Measurements from ENCODE around the gene HINT3.
"Not testable (repeated sequence)": the region's sequence is repeated elsewhere in the genome, so short reads cannot be mapped to it uniquely, and the experiment has no call there.

The HINT3 gene

DNA sequence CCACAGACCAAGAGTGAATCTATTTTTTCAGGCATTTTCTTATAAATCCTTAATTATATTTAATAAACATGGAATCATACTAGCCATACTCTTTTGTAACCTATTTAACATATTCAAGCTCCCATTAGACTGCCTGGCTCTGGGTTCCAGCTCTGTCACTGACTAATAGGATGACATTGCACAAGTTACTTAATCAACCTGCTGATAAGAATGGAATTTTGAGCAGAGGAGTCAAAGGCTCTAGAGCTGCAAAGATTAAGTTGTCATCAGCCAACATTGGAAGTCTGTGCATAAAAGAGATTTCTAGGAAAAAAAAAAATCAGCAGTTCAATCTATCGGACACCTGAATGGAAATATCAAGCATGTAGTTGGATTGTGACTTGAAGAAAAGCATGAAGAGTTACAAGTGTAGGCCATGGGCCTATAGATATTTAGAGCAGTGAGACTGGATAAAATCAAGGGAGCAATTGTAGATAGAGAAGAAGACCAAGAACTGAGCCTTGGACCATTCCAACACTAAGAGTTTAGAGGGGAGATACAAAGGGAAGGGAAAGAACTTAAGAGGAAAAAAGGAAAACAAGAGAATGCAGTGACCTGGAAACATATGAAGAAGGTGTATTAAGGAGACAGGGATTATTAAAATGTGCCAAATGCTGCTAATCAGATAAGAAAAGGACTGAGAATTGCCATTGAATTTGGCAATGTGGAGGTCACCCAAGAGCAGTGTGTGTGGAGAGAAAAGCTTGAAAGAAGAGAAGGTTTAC lies 11.0 kb upstream of the HINT3 start:
- no peaks in the 10 kb centered on the region for H3K36me3 Mint-ChIP-seq (ENCODE audit: low read depth)
- H3K9me3 Mint-ChIP-seq = no peaks in the 10 kb centered on the region
- H3K27me3 Mint-ChIP-seq = no peaks in the 10 kb centered on the region
- no peak overlapping the region for H3K4me3 Mint-ChIP-seq
- H3K27ac Mint-ChIP-seq = no peak overlapping the region
- intact Hi-C loops (cut with micrococcal nuclease) = no loop called here
- peaks cover 39% of the 10 kb centered on the region for H3K4me1 Mint-ChIP-seq (ENCODE audit: low read depth)

DNA sequence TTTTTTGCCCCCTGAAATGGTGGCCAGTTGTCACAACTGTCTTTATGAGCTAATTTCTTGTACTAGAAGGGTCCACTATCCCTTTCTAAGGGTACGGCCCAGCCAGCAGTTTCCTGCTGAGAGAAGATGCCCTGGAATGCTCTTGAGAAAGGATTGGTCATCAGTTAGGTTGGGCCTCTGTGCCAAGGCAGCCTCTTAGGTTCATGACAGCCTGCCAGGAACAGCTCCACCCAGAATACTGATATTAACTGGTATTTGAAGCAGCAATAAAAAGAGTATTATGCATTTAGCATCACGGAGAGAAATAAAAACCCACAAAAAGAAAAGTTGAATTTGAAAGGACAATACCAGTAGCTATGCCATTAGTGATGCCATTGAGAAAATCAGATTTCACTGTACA lies 9.0 kb upstream of the HINT3 start:
- Mint-ChIP-seq H3K36me3 (ENCODE audit: low read depth) (no peaks in the 10 kb centered on the region), H3K27me3 (no peaks in the 10 kb centered on the region), H3K9me3 (no peaks in the 10 kb centered on the region), H3K27ac (no peak overlapping the region), H3K4me3 (no peak overlapping the region), H3K4me1 (ENCODE audit: low read depth) (peaks cover 36% of the 10 kb centered on the region)
- intact Hi-C loops (cut with micrococcal nuclease) = no loop called here

DNA sequence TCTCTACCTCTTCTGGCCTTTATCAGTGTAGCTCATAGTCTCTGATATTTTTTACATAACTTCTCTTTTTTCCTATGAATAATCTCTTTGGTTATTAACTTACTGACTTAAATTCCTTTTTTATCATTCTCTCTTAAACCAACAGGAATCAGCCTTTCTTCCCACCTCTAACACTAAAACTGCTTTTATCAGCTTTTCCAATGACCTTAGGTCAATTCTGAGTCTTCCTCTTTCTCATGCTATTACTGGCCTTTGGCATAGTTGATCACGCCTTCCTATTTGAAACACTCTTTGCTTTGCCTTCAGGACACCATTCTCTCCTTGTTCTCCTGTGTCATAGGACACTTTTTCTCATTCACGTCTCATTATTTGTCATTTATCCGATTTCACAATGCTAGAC lies 8.1 kb upstream of the HINT3 start:
- no peaks in the 10 kb centered on the region for H3K9me3 Mint-ChIP-seq

DNA sequence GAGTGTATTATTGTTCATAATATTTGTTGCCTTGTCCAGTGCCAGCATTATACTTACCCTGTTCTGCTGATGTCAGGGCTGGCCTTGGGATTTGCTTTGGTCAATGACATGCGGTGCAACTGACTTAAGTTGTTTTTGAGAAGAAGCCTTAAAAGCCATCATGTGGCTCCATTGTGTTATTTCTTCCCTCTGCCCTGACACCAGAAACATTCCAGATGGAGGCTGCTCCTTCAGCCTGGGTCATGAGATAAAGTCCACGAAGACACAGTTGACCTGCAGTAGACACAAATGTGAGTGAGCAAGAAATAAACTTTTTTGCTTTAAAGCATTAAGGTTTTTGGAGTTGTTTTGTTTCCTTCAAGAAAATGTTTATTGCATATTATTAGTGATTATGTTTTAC lies 7.5 kb upstream of the HINT3 start:
- H3K4me1 Mint-ChIP-seq (ENCODE audit: low read depth) = peaks cover 24% of the 10 kb centered on the region
- H3K4me3 Mint-ChIP-seq = no peak overlapping the region
- H3K27me3 Mint-ChIP-seq = no peaks in the 10 kb centered on the region
- H3K9me3 Mint-ChIP-seq = no peaks in the 10 kb centered on the region
- intact Hi-C loops (cut with micrococcal nuclease) = no loop called here
- H3K27ac Mint-ChIP-seq = no peak overlapping the region
- H3K36me3 Mint-ChIP-seq (ENCODE audit: low read depth) = no peaks in the 10 kb centered on the region

More for the DNA sequence above, 8.1 kb upstream of the HINT3 start:
- H3K27ac Mint-ChIP-seq = no peak overlapping the region
- no peak overlapping the region for H3K4me3 Mint-ChIP-seq
- H3K4me1 Mint-ChIP-seq (ENCODE audit: low read depth) = peaks cover 30% of the 10 kb centered on the region
- intact Hi-C loops (cut with micrococcal nuclease) = no loop called here
- no peaks in the 10 kb centered on the region for H3K36me3 Mint-ChIP-seq (ENCODE audit: low read depth)
- no peaks in the 10 kb centered on the region for H3K27me3 Mint-ChIP-seq

DNA sequence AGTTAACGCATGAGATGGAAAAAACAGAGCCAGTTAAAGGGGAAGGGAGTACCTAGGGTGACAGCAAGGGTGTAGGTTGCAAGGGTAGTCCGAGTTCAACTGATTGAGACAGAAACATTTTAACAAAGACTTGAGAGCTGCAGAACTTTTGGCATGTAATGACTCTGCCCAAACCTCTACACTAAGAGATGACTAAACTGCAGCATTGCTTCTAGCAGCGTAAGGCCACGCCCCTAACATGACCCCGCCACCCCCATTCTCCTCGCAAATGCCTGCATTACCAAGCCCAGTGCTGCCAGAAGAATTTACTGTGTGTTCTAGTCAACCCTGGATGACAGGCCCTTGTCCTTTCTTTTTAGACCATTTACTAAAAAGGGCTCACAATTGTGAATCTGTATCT lies 6.3 kb upstream of the HINT3 start:
- no peak overlapping the region for H3K27ac Mint-ChIP-seq
- peaks cover 20% of the 10 kb centered on the region for H3K4me1 Mint-ChIP-seq (ENCODE audit: low read depth)
- no peaks in the 10 kb centered on the region for H3K27me3 Mint-ChIP-seq
- intact Hi-C loops (cut with micrococcal nuclease) = no loop called here
- no peak overlapping the region for H3K4me3 Mint-ChIP-seq
- no peaks in the 10 kb centered on the region for H3K36me3 Mint-ChIP-seq (ENCODE audit: low read depth)
- H3K9me3 Mint-ChIP-seq = no peaks in the 10 kb centered on the region

DNA sequence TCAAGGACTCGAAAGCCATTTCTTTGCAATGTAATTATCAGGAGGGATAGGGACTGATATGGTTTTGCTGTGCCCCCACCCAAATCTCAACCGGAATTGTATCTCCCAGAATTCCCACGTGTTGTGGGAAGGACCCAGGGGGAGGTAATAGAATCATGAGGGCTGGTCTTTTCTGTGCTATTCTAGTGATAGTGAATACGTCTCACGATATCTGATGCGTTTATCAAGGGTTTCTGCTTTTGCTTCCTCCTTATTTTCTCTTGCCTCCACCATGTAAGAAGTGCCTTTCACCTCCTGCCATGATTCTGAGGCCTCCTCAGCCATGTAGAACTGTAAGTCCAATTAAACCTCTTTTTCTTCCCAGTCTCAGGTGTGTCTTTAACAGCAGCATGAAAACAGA lies 5.9 kb upstream of the HINT3 start:
- H3K4me3 Mint-ChIP-seq; intact Hi-C loops (cut with micrococcal nuclease); H3K27me3 Mint-ChIP-seq; H3K36me3 Mint-ChIP-seq (ENCODE audit: low read depth); H3K9me3 Mint-ChIP-seq; H3K27ac Mint-ChIP-seq: not testable (repeated sequence)
- H3K4me1 Mint-ChIP-seq (ENCODE audit: low read depth) = peaks cover 17% of the 10 kb centered on the region

DNA sequence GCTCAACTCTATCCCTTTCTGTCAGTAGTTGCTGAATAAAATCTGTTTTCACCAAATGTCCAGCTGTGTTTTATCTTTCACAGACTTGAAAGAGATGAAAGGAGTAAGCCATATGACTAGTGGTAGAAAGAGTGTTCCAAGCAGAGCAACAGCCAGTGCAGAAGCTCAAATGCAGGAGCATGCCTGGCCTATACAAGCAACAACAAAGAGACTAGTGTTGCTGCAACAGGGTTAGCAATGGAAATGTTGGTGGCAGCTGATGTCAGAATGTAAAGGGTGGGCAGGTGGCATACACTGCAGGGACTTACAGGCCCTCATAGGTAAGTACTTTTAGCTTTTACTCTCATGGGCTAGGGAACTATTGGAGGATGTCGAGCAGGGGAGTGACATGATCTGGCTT lies 5.2 kb upstream of the HINT3 start:
- no peaks in the 10 kb centered on the region for H3K9me3 Mint-ChIP-seq
- H3K27me3 Mint-ChIP-seq = no peaks in the 10 kb centered on the region
- intact Hi-C loops (cut with micrococcal nuclease) = no loop called here
- no peak overlapping the region for H3K4me3 Mint-ChIP-seq
- no peaks in the 10 kb centered on the region for H3K36me3 Mint-ChIP-seq (ENCODE audit: low read depth)
- H3K4me1 Mint-ChIP-seq (ENCODE audit: low read depth) = peaks cover 11% of the 10 kb centered on the region
- H3K27ac Mint-ChIP-seq = no peak overlapping the region

DNA sequence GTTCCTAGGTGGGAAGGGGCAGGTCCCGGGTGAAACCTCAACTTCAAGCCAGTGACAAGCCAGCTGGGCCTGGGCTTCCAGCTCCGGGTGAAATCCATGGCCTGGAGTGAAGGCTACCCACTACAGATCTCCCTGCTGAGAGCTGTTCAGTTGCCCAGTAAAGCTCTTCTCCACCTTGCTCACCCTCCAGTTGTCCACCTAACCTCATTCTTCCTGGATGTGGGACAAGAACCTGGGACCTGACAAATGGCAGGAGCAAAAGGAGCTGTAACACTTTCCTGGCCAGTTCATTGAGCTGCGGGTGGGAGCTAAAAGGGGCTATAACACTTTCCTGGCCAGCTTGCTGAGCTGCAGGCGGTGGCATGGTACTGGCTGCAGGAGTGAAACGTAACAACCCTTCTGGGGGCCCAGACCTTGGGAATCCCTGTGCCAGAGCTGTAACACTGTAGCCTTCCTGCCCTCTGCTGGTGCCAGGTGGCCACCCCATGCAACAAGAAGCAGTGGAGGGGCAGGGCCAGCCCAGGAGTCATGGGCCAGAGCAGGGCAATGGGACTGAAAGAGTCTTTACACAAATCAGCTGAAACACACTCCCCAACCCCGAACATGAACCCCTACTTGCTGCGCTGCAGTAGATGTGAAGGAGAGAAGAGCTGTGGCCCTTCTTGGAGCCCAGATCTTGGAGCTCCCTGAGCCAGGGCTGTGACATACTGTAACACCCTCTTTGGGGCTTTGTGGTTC lies 3.6 kb upstream of the HINT3 start:
- no peaks in the 10 kb centered on the region for H3K36me3 Mint-ChIP-seq (ENCODE audit: low read depth)
- H3K9me3 Mint-ChIP-seq = no peaks in the 10 kb centered on the region
- H3K4me1 Mint-ChIP-seq (ENCODE audit: low read depth) = peaks cover 8% of the 10 kb centered on the region
- no peak overlapping the region for H3K27ac Mint-ChIP-seq
- no peaks in the 10 kb centered on the region for H3K27me3 Mint-ChIP-seq
- no peak overlapping the region for H3K4me3 Mint-ChIP-seq
- intact Hi-C loops (cut with micrococcal nuclease) = no loop called here

DNA sequence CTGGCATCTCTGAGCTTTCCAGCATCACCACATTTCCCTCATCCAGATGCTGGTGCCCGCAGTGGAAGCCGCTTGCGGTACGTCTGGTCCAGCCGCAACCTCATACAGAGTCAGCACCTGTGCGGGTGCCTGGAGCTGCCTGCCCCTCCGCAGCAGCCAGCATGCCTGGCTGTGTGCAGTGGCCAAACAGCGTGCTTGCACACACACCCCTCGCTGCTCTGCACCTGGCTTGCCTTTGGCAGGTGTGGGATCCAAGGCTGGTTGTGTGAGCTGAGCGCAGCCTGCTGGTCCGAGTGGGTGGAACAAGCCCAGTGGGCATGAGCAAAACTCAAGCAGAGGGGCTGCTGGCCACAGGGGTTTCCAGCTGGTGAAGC lies 3.1 kb upstream of the HINT3 start:
- H3K4me3 Mint-ChIP-seq = no peak overlapping the region
- no peaks in the 10 kb centered on the region for H3K9me3 Mint-ChIP-seq
- intact Hi-C loops (cut with micrococcal nuclease) = no loop called here
- H3K4me1 Mint-ChIP-seq (ENCODE audit: low read depth) = peaks cover 4% of the 10 kb centered on the region
- H3K27ac Mint-ChIP-seq = no peak overlapping the region
- H3K36me3 Mint-ChIP-seq (ENCODE audit: low read depth) = no peaks in the 10 kb centered on the region
- no peaks in the 10 kb centered on the region for H3K27me3 Mint-ChIP-seq

DNA sequence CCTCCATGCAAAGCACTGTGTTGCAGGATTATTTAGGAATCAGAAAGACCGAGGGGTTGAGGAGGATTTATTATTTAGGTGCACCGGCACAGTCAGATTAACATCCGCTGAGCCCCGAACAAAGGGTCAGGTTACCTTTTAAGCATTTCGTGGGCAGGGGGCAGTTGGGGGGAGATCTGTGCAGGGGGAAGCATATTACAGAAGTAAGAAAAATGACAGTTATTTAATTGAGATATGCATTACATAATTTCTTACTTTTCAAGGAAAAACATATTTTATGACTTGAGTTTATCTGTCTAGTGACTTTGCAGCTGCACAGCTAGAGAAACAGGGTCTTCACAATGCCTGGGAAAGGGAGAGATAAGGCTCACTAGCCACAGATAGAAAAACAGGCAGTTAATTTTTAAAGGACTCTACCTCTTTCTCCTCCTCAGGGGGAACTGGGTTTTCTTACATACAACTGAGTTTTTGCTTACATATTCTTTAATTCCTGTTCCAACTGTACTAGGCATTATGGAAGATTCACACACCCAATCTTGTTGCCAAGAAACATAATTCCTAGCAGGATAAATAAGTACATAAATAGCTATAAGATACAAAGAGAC lies 1.7 kb upstream of the HINT3 start:
- Mint-ChIP-seq H3K4me1 (ENCODE audit: low read depth) (no peaks in the 10 kb centered on the region), H3K36me3 (ENCODE audit: low read depth) (no peaks in the 10 kb centered on the region), H3K27me3 (no peaks in the 10 kb centered on the region), H3K4me3 (no peak overlapping the region), H3K27ac (no peak overlapping the region), H3K9me3 (no peaks in the 10 kb centered on the region)
- intact Hi-C loops (cut with micrococcal nuclease) = loop anchor here (5.0 kb wide), 1 partner anchor 33 kb away; no protein-coding TSS in a partner anchor

DNA sequence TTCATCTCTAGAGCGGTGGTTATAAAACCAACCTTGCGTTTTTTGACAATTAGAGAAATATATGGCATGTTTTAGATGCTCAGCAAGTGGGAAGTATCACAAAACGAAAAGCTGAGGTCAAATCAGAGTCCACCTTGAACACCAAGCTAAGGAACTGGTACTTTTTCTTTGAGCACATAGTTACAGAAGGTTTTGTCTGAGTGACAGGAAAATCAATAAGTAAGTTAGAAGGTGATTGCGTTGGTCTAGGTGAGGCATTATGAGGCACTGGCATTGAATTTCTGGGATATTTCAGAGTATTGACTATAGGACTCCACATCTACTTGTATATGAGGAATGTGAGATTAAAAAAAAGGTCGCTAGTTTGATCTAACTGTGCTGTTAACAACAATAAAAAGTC lies 597 bp upstream of the HINT3 start:
- Mint-ChIP-seq H3K9me3 (no peaks in the 10 kb centered on the region), H3K4me1 (ENCODE audit: low read depth) (no peaks in the 10 kb centered on the region), H3K4me3 (no peak overlapping the region), H3K36me3 (ENCODE audit: low read depth) (no peaks in the 10 kb centered on the region), H3K27me3 (no peaks in the 10 kb centered on the region), H3K27ac (no peak overlapping the region)
- intact Hi-C loops (cut with micrococcal nuclease) = loop anchor here (2.0 to 5.0 kb wide), 2 partner anchors 34 to 175 kb away; no protein-coding TSS in a partner anchor

DNA sequence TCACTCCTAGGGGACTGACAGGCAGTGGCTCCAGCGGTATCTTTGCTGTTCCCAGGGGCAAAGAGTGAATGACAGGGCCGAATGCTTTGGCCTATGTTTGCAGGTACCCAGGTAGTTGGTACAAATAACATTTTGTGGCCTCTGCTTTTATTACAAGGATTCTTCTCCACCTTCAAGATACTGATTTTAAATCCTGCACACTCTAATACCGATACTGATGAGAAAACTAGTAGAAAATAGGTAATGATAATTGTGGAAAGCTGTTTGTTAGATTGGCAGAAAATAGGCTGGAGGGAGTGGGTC lies 772 bp downstream of the HINT3 start:
- H3K4me1 Mint-ChIP-seq (ENCODE audit: low read depth) = peaks cover 4% of the 10 kb centered on the region
- H3K27ac Mint-ChIP-seq = no peak overlapping the region
- intact Hi-C loops (cut with micrococcal nuclease) = loop anchor here (2.0 to 5.0 kb wide), 2 partner anchors 35 to 177 kb away; no protein-coding TSS in a partner anchor
- H3K9me3 Mint-ChIP-seq = no peaks in the 10 kb centered on the region
- H3K4me3 Mint-ChIP-seq = no peak overlapping the region
- H3K27me3 Mint-ChIP-seq = no peaks in the 10 kb centered on the region
- H3K36me3 Mint-ChIP-seq (ENCODE audit: low read depth) = no peaks in the 10 kb centered on the region

DNA sequence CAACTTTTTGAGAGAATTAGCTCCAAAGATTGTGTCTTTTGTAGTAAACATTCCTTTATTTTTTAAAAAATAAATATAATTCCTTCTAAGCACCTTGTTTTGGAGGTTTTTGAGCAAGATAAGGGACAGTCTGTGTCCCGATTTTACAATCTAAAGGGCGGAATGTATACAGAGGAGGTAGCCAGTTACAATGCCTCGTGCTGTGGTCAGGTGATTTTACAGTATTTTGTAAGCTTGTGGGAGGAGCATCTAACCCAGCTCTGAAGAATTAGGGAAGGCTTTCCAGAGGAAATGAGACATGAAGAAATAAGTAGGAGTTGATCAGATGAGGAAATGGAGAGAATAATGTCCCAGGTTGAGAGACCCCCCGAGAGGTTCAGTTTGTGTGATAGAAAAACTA lies 1.3 kb downstream of the HINT3 start:
- Mint-ChIP-seq H3K4me3 (no peak overlapping the region), H3K4me1 (ENCODE audit: low read depth) (peaks cover 5% of the 10 kb centered on the region), H3K27me3 (no peaks in the 10 kb centered on the region), H3K9me3 (no peaks in the 10 kb centered on the region), H3K27ac (no peak overlapping the region), H3K36me3 (ENCODE audit: low read depth) (peaks cover 1% of the 10 kb centered on the region)
- intact Hi-C loops (cut with micrococcal nuclease) = loop anchor here (2.0 to 5.0 kb wide), 2 partner anchors 36 to 177 kb away; no protein-coding TSS in a partner anchor

DNA sequence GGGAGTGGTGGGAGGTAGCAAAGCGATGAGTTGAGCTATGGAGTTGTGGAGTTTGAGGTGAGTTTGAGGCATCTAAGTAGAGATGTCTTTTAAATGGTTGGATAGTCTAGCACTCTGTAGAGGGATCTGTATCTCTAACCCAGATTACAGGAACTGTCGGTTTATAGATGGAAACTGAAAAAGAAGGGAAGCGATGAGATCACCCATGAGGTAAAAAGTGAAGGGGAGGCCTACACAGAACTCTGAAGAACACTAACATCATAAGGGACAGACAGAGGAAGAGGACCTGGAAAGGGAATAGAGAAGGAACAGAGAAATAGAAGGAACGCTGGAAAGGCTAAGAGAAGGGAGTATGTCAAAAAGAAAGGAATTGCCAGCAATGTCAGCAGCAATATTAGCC lies 2.5 kb downstream of the HINT3 start:
- H3K4me1 Mint-ChIP-seq (ENCODE audit: low read depth) = peaks cover 17% of the 10 kb centered on the region
- no peak overlapping the region for H3K27ac Mint-ChIP-seq
- H3K36me3 Mint-ChIP-seq (ENCODE audit: low read depth) = peaks cover 9% of the 10 kb centered on the region
- H3K4me3 Mint-ChIP-seq = no peak overlapping the region
- intact Hi-C loops (cut with micrococcal nuclease) = loop anchor here (5.0 kb wide), 1 partner anchor 37 kb away; no protein-coding TSS in a partner anchor
- H3K27me3 Mint-ChIP-seq = no peaks in the 10 kb centered on the region
- no peaks in the 10 kb centered on the region for H3K9me3 Mint-ChIP-seq

Data from dendritic cell treated with granulocyte-macrophage colony-stimulating factor and Interleukin-4, amounts not matched to agents 40 ng/mL and 50 ng/mL, for 4 days (primary cell).